HepG2 (cell line): ENCODE data around the gene MCF2L. TPM values are rescaled to one million over a fixed set of nuclear protein-coding genes. Genes with fewer than 3 reads are reported as not detected.

ENCODE experiments used
- ARID3A ChIP-seq: IDR thresholded peaks from 2 replicates; pipeline ENCODE4 v1.6.1; 2012; ENCODE audit warnings: low read depth, low read length, improper control_type of control experiment
- BHLHE40 ChIP-seq: IDR thresholded peaks from 2 replicates; pipeline ENCODE4 v1.6.1; 2011; ENCODE audit warnings: low read length, improper control_type of control experiment
- GPN1 ChIP-seq: sonication (generic); formaldehyde crosslinking; IDR thresholded peaks from 2 replicates; pipeline ENCODE4 v1.5.1; 2020; ENCODE audit warnings: missing genetic modification reagents, borderline replicate concordance
- MLX ChIP-seq: IDR thresholded peaks from 2 replicates; pipeline ENCODE4 v1.6.1; 2016
- PAF1 ChIP-seq: IDR thresholded peaks from 2 replicates; pipeline ENCODE4 v1.6.1; 2016; ENCODE audit warnings: missing genetic modification reagents, missing compliant biosample characterization
- TBL1XR1 ChIP-seq: fragments of 150-350 bp; IDR thresholded peaks from 2 replicates; pipeline ENCODE4 v1.6.1; 2014; ENCODE audit warnings: borderline replicate concordance, low read length; ENCODE audit not compliant: partially characterized antibody
- ZFP62 ChIP-seq: sonication (generic); formaldehyde crosslinking; IDR thresholded peaks from 2 replicates; pipeline ENCODE4 v1.4.0; 2020; ENCODE audit warnings: missing genetic modification reagents
- ZFYVE20 ChIP-seq: sonication (generic); formaldehyde crosslinking; IDR thresholded peaks from 2 replicates; pipeline ENCODE4 v1.8.0; 2023; ENCODE audit warnings: low read depth, mild to moderate bottlenecking, moderate library complexity, missing genetic modification reagents, borderline replicate concordance
- ZIK1 ChIP-seq: sonication (generic); formaldehyde crosslinking; IDR thresholded peaks from 2 replicates; pipeline ENCODE4 v1.5.0; 2020; ENCODE audit warnings: mild to moderate bottlenecking, low read depth, missing genetic modification reagents, borderline replicate concordance
- ZNF251 ChIP-seq: sonication (generic); formaldehyde crosslinking; IDR thresholded peaks from 2 replicates; pipeline ENCODE4 v1.9.0; 2021; ENCODE audit warnings: mild to moderate bottlenecking, missing genetic modification reagents
- ZNF260 ChIP-seq: sonication (generic); formaldehyde crosslinking; IDR thresholded peaks from 2 replicates; pipeline ENCODE4 v1.4.0; 2020; ENCODE audit warnings: missing genetic modification reagents, low read depth, mild to moderate bottlenecking, borderline replicate concordance
- ZNF318 ChIP-seq: sonication (generic); formaldehyde crosslinking; IDR thresholded peaks from 2 replicates; pipeline ENCODE4 v1.4.0; 2020; ENCODE audit warnings: mild to moderate bottlenecking, missing genetic modification reagents
- polyA plus RNA-seq, 8 experiments: library from polyadenylated mRNA; depleted of rRNA in 3 of 8; stranded (reverse) in 7 of 8; unstranded in 1 of 8; fragments of >200 nt; fragmentation: Illumina TruSeq in 4 of 8; extraction: Trizol in 4 of 8; gene quantifications; 2 replicates each; pipeline versions ENCODE4 v1.2.1 to v1.2.3, GENCODE V29; 2011 to 2016; ENCODE audit warnings: low read depth in 4 of 8, missing spikeins in 1 of 8, mixed read lengths in 1 of 8; ENCODE audit not compliant: insufficient read depth in 1 of 8
- total RNA-seq, 5 experiments: library from RNA; depleted of rRNA; stranded (reverse); fragments of >200 nt; fragmentation: Illumina TruSeq; extraction: Trizol; gene quantifications; 2 replicates each; pipeline ENCODE4 v1.2.3, GENCODE V29; 2016; ENCODE audit warnings: low read depth in 1 of 5
- TF ChIP-seq, protein P1 (sequence below): sonication (generic); formaldehyde crosslinking; IDR thresholded peaks from 2 replicates; pipeline ENCODE4 v1.9.0; 2021; ENCODE audit warnings: missing genetic modification reagents, borderline replicate concordance

The MCF2L gene
- total and polyA plus RNA-seq, 2 of the 13 experiments (the other 11 are each of a cell fraction or from before 2014, with no cell fraction given) = 19.4 to 28.4 TPM

DNA sequence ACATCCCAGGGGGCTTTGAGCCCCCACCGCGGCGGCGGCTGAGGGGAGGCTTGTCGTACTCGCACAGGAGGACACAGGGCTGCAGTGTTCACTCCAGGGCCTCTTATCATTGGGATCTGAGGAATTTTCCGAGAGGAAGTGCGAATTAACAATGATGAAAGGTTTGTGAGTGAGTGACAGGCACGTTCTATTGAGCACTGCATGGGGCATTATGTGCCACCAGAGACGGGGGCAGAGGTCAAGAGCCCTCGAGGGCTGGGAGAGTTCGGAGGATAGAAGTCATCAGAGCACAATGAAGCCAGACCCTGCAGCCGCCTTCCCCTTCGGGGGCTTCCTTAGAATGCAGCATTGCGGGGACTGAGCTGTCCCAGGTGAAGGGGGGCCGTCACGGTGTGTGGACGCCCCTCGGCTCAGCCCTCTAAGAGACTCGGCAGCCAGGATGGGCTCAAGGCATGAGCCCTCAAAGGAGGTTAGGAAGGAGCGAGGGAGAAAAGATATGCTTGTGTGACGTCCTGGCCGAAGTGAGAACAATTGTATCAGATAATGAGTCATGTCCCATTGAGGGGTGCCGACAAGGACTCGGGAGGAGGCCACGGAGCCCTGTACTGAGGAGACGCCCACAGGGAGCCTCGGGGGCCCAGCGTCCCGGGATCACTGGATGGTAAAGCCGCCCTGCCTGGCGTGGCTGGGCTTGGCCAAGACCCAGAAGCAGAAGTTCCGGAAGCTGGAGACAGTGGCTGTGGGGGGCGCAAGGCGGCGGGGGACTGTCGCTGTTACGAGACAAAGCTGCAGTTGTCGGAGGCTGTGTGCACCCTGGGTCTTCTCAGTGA is 53.9 kb downstream of the MCF2L start (continued):
- TF ChIP-seq ZNF318 (CRISPR knock-in tag) (no peak), ZNF260 (CRISPR knock-in tag) (no peak), TBL1XR1 (no peak), MLX (CRISPR knock-in tag) (peak; percentile 88), BHLHE40 (peak; percentile 95), ZFYVE20 (CRISPR knock-in tag) (no peak; the same call in 1 of the 2 replicates), ARID3A (peak; percentile 54; the same call in 1 of the 2 replicates), GPN1 (CRISPR knock-in tag) (no peak), PAF1 (CRISPR knock-in tag) (no peak), ZFP62 (no peak), ZNF251 (CRISPR knock-in tag) (no peak), ZIK1 (CRISPR knock-in tag) (no peak)
- TF ChIP-seq, protein P1, sequence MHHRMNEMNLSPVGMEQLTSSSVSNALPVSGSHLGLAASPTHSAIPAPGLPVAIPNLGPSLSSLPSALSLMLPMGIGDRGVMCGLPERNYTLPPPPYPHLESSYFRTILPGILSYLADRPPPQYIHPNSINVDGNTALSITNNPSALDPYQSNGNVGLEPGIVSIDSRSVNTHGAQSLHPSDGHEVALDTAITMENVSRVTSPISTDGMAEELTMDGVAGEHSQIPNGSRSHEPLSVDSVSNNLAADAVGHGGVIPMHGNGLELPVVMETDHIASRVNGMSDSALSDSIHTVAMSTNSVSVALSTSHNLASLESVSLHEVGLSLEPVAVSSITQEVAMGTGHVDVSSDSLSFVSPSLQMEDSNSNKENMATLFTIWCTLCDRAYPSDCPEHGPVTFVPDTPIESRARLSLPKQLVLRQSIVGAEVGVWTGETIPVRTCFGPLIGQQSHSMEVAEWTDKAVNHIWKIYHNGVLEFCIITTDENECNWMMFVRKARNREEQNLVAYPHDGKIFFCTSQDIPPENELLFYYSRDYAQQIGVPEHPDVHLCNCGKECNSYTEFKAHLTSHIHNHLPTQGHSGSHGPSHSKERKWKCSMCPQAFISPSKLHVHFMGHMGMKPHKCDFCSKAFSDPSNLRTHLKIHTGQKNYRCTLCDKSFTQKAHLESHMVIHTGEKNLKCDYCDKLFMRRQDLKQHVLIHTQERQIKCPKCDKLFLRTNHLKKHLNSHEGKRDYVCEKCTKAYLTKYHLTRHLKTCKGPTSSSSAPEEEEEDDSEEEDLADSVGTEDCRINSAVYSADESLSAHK = no peak
